ENCODE data around the gene EVC. TPM values are rescaled to one million over a fixed set of nuclear protein-coding genes. Genes with fewer than 3 reads are reported as not detected.

Gene EVC
- total and polyA plus RNA-seq, 9 donors, result 16.4 to 63.5 (median 47.6) TPM

- Histone ChIP-seq H3K36me3 (peaks cover 5% of the 10 kb centered on the region), H3K9me3 (no peaks in the 10 kb centered on the region), H3K27ac (no peak overlapping the region), H3K4me1 (ENCODE audit: insufficient read depth) (no peaks in the 10 kb centered on the region), H3K4me3 (no peak overlapping the region), H3K27me3 (no peaks in the 10 kb centered on the region)
- intact Hi-C loops (cut with DNase I), result no loop called here
- no peak for DNase-seq
- TF ChIP-seq POLR2A (IDR thresholded peaks at IDR 0.05) (no peak), EP300 (IDR thresholded peaks at IDR 0.05) (no peak), CTCF (IDR thresholded peaks at IDR 0.05) (no peak)
- WGBS, 3 donors, result 94 to 96% (median 96%) methylated on average over 9 of the region's 9 CpGs
Measured at GRCh38 chr4:5760936-5761480, 50.0 kb downstream of the EVC start.

- no peak overlapping the region for H3K4me3 ChIP-seq
- intact Hi-C loops (cut with DNase I), result no loop called here
- H3K4me1 ChIP-seq (ENCODE audit: insufficient read depth), result no peaks in the 10 kb centered on the region
- H3K27ac ChIP-seq, result no peak overlapping the region
- no peaks in the 10 kb centered on the region for H3K9me3 ChIP-seq
- TF ChIP-seq CTCF (IDR thresholded peaks at IDR 0.05) (no peak), EP300 (IDR thresholded peaks at IDR 0.05) (no peak), POLR2A (IDR thresholded peaks at IDR 0.05) (no peak)
- H3K36me3 ChIP-seq, result no peaks in the 10 kb centered on the region
- no peak for DNase-seq
- 87 to 94% (median 89%) methylated on average over 4 of the region's 4 CpGs for WGBS, 3 donors
- no peaks in the 10 kb centered on the region for H3K27me3 ChIP-seq
Measured at GRCh38 chr4:5770051-5770450, 59.0 kb downstream of the EVC start.

- Histone ChIP-seq H3K27me3 (no peaks in the 10 kb centered on the region), H3K4me1 (ENCODE audit: insufficient read depth) (no peaks in the 10 kb centered on the region), H3K9me3 (peaks cover 0 to 4% of the 10 kb centered on the region in 2 donors), H3K27ac (no peak overlapping the region), H3K4me3 (no peak overlapping the region), H3K36me3 (no peaks in the 10 kb centered on the region)
- WGBS, 3 donors, result 88 to 89% (median 89%) methylated on average over 9 of the region's 9 CpGs
- no peak for TF ChIP-seq POLR2A (IDR thresholded peaks at IDR 0.05)
- TF ChIP-seq EP300 (IDR thresholded peaks at IDR 0.05), result no peak
- TF ChIP-seq CTCF (IDR thresholded peaks at IDR 0.05), result no peak
- DNase-seq, result peak in 1 of 5 donors; percentile 14
- intact Hi-C loops (cut with DNase I), result no loop called here
Measured at GRCh38 chr4:5772528-5773270, 61.7 kb downstream of the EVC start.

- TF ChIP-seq EP300 (IDR thresholded peaks at IDR 0.05) (no peak), POLR2A (IDR thresholded peaks at IDR 0.05) (no peak), CTCF (IDR thresholded peaks at IDR 0.05) (no peak)
- intact Hi-C loops (cut with DNase I), result no loop called here
- H3K9me3 ChIP-seq, result peaks cover 0 to 4% of the 10 kb centered on the region in 2 donors
- H3K36me3 ChIP-seq, result no peaks in the 10 kb centered on the region
- H3K4me1 ChIP-seq (ENCODE audit: insufficient read depth), result no peaks in the 10 kb centered on the region
- H3K4me3 ChIP-seq, result no peak overlapping the region
- H3K27ac ChIP-seq, result no peak overlapping the region
- WGBS, 3 donors, result 97 to 100% (median 97%) methylated on average over 2 of the region's 2 CpGs
- DNase-seq, result no peak
- H3K27me3 ChIP-seq, result no peaks in the 10 kb centered on the region
Measured at GRCh38 chr4:5773271-5773555, 62.2 kb downstream of the EVC start.
